Endothelial cell of umbilical vein (primary cell): Measurements from ENCODE around the gene CIRBP.

ENCODE experiments used
- CTCF ChIP-seq, 2 donors: IDR thresholded peaks; 1 replicate in 1 of 2; 2 replicates in 1 of 2; pipeline ENCODE4 v1.5.1; 2011; ENCODE audit warnings: low read length in 2 of 2, mild to moderate bottlenecking in 2 of 2, moderate library complexity in 2 of 2, control low read depth in 1 of 2, inconsistent platforms in 1 of 2, low read depth in 1 of 2; ENCODE audit not compliant: insufficient read depth in 1 of 2; ENCODE audit errors: extremely low read depth in 1 of 2
- TF ChIP-seq, protein P1 (sequence below): IDR thresholded peaks from 2 replicates; pipeline ENCODE4 v1.6.1; 2011; ENCODE audit not compliant: insufficient read depth, insufficient read length

DNA sequence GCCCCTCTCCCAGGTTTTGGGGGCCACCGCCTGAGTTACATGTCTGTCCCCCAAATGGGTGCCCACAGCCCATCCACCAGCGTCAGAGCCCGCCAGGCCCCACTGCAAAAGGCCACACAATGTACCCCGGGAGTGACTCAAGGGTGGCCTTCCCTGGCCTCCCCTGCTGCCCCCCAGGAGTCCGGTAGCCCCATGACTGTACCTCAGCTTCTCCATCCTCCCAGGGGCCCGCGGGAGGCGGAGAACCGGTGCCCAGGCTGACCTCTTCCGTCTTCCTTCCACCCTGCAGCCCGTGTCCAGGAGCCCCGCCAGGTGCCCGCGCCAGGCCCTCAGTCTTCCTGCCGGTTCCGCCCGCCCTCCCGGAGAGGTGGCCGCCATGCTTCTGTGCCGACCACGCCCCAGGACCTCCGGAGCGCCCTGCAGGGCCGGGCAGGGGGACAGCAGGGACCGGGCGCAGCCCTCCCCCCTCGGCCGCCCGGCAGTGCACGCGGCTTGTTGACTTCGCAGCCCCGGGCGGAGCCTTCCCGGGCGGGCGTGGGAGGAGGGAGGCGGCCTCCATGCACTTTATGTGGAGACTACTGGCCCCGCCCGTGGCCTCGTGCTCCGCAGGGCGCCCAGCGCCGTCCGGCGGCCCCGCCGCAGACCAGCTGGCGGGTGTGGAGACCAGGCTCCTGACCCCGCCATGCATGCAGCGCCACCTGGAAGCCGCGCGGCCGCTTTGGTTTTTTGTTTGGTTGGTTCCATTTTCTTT is 41.7 kb upstream of the CIRBP start:
- TF ChIP-seq, protein P1, sequence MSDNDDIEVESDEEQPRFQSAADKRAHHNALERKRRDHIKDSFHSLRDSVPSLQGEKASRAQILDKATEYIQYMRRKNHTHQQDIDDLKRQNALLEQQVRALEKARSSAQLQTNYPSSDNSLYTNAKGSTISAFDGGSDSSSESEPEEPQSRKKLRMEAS: no peak
- no peak for TF ChIP-seq CTCF (IDR thresholded peaks at IDR 0.05; ENCODE audit: extremely low read depth in 1 of 2, insufficient read depth in 1 of 2, low read depth in 1 of 2, low read length in 2 of 2)
